Epithelial cell of esophagus (primary cell): ENCODE measurements around the gene MARK2.
A peak's percentile ranks its signal among the peaks of the same experiment; 100 is the strongest.
"Not testable (repeated sequence)": the region's sequence is repeated elsewhere in the genome, so short reads cannot be mapped to it uniquely, and the experiment has no call there.

Experiments
- DNase-seq: peaks from one replicate; pipeline ENCODE4 v3.0.0; 2010; ENCODE audit warnings: low read depth
- H3K4me3 ChIP-seq: 2 replicates; pipeline ENCODE4 v1.5.1; 2011; ENCODE audit warnings: mild to moderate bottlenecking, low read length, control low read depth
- CTCF ChIP-seq: IDR thresholded peaks from 2 replicates; pipeline ENCODE4 v1.5.1; 2011; ENCODE audit warnings: low read depth, mild to moderate bottlenecking, low read length, control low read depth, inconsistent platforms; ENCODE audit not compliant: insufficient read depth; ENCODE audit errors: missing control alignments

The MARK2 gene

GRCh38 chr11:63804259-63804658, 34.7 kb upstream of the MARK2 start:
- peak; percentile 95 for DNase-seq
- no peak for TF ChIP-seq CTCF
- H3K4me3 ChIP-seq, result no peak overlapping the region

- TF ChIP-seq CTCF, result no peak
- no peak overlapping the region for H3K4me3 ChIP-seq
- DNase-seq, result no peak
These were observed 33.0 kb upstream of the MARK2 start for GRCh38 chr11:63805844-63806415.

GRCh38 chr11:63810383-63810782, 28.5 kb upstream of the MARK2 start:
- DNase-seq, H3K4me3 ChIP-seq: not testable (repeated sequence)

- no peak for DNase-seq
- no peak for TF ChIP-seq CTCF
- H3K4me3 ChIP-seq, result no peak overlapping the region
These were observed 27.4 kb upstream of the MARK2 start for GRCh38 chr11:63811522-63811921.

- no peak for TF ChIP-seq CTCF
- DNase-seq, result peak; percentile 72
- peak within 1 kb of the TSS; percentile 77 for H3K4me3 ChIP-seq
These were observed 25.8 kb upstream of the MARK2 start, which contains the start of gene SPINDOC for GRCh38 chr11:63813035-63813562. TSS of gene SPINDOC (plus strand) at chr11:63813456. CDS start at chr11:63813687, 231 bp downstream.

GRCh38 chr11:63813563-63814382, 25.1 kb upstream of the MARK2 start:
- no peak for TF ChIP-seq CTCF

GRCh38 chr11:63814383-63814736, 24.6 kb upstream of the MARK2 start:
- H3K4me3 ChIP-seq, result peak overlapping the region; percentile 77
- no peak for DNase-seq
- TF ChIP-seq CTCF, result no peak

More at GRCh38 chr11:63813563-63814382, 25.1 kb upstream of the MARK2 start:
- peak overlapping the region; percentile 77 for H3K4me3 ChIP-seq
- DNase-seq, result peak; percentile 37
